Mammary epithelial cell (primary cell): ENCODE data around the gene NBEAL1.

Experiments used
- CTCF ChIP-seq, 2 donors: IDR thresholded peaks in 1 of 2; conservative IDR thresholded peaks in 1 of 2; 2 replicates each; pipeline ENCODE4 v1.5.1; 2011 to 2012; ENCODE audit warnings: inconsistent platforms in 2 of 2, low read length in 2 of 2, mild to moderate bottlenecking in 2 of 2, control low read depth in 1 of 2, low read depth in 1 of 2; ENCODE audit not compliant: insufficient read depth in 1 of 2; ENCODE audit errors: extremely low read depth in 1 of 2
- EZH2 ChIP-seq: IDR thresholded peaks from 2 replicates; pipeline ENCODE4 v1.6.1; 2012; ENCODE audit warnings: low read length, inconsistent platforms, borderline replicate concordance

- TF ChIP-seq EZH2 (no peak), CTCF (conservative IDR thresholded peaks at IDR 0.05 in 1 of 2, IDR thresholded peaks at IDR 0.05 in 1 of 2; ENCODE audit: extremely low read depth in 1 of 2, insufficient read depth in 1 of 2, low read depth in 1 of 2, low read length in 2 of 2) (no peak)
Observed at GRCh38 chr2:203167751-203168150, 153.1 kb downstream of the NBEAL1 start.
